HG03520 (cell line): ENCODE data around the gene TWF2.

Experiments
- ATAC-seq: cut with Tn5 transposase; IDR thresholded peaks from one replicate; pipeline ENCODE4 v1.9.1; 2021; ENCODE audit warnings: mild to moderate bottlenecking, moderate library complexity; ENCODE audit not compliant: unreplicated experiment

Gene TWF2

DNA sequence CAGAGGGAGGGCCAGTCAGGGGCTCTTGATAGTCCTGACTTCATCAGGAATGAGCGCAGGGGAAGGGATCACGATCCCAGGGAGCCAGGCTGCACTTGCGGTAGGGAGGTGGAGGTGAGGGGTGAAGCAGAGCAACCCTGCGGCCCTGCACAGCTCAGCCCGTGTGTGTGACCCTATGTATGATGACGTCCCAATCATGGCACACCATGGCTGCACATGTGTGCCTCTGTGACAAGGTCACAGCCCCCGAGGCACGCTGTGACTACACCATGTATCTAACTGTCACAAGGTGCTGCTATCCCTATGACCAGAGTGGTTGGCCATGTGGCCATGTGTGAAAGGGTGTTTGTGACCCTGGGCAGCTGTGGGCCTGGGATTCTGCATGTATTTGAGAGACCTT is 54.3 kb downstream of the TWF2 start:
- ATAC-seq = no peak

DNA sequence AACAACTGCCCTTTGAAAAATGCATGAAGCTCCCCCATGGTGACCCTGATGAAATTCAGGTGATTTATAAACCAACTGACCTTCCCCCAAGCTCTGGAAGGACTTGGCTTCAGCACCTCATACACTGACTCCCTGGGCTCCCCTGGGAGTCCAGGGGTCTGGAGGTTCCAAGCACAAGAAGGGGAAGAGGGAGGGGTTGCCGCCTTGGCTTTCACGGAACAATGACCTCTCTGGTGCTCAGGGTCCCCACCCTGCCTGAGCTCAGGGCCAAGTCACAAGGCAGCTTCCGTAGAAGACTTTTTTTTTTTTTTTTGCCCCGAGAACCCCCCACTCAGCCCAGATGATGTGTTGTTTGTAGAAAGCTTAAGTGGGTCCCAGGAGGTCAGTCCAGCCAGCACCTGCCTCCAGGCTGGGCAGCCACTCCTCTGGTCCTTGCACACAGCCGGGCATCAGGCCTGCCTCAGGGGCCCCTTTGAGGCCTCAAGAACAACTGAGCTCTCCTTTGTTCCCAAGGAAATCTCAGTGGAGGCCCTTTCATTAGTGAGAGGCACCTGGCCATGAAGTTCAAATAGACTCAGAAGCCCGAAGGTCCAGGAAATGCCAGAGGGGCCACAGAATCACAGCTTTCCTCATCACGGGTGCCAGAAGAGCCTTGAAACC is 55.0 kb downstream of the TWF2 start:
- no peak for ATAC-seq

DNA sequence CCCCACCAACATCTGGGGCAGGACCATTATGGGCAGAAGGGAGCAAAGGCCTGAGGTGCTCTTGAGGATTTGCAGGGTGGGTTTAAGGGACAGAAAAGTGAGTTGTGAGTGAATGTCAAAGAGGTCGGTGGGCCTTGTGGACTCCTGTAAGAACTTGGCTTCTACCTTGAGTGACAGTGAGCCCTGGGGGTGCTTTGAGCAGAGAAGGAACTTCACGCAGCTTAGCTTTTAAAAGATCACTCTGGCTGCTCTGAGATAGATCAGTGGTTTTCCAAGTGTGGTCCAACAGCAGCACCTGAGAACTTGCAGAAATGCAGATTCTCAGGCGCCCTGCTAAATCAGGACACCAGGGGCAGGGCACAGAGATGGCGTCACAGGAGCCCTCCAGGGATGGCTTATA is 56.3 kb downstream of the TWF2 start:
- no peak for ATAC-seq

DNA sequence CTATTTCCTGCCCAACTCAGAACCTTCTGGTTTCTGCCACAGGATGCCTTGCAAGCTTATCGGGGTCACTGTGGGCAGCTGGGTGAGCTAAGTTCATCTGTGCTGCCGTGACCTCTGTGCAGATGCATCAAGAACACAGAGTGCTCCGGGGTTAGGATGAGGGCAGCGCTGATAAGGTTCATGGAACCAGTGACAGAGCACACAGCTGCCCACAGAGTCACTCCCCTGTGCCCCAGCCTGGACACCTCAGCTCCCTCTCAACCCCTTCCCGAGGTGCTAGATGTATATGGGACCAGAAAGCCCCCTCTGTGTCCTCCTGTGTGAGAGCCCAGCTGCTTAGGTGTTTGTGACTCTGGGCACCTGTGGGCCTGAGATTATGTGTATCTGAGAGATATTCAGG is 56.8 kb downstream of the TWF2 start:
- no peak for ATAC-seq

DNA sequence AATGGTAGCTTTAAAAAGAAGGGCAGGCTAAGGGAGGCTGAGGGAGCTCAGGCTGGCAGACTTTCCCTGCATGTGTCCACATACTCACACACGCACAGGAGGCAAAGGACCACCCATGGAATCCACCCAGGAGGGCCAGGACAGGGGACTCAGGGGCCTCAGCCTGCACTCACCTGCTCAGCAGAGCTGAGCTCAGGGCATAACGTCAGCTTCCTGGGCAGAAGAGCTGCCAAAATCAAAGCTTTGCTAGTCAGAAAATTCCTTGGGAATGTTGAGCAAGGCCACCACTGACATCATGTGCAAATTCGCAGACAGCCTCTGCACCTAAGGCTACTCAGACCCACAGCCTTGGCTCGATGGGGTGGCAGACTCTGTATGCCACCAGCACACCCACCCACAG is 57.4 kb downstream of the TWF2 start:
- ATAC-seq = no peak
